K562 (cell line): ENCODE measurements around the gene OR2J3. TPM values are rescaled to one million over a fixed set of nuclear protein-coding genes. Genes with fewer than 3 reads are reported as not detected.
A peak's percentile ranks its signal among the peaks of the same experiment; 100 is the strongest.

Experiments
- ATAC-seq: fragments of 200-7000 bp; cut with Tn5 transposase; 3 replicates; pipeline ENCODE4 v1.9.1; 2020; ENCODE audit warnings: moderate library complexity
- BruUV-seq: library from RNA; stranded (reverse); fragments of 400-500 nt; replicated peaks from 2 replicates; lab custom pipeline; 2021; lab: Mats Ljungman, UMichigan
- CTCF ChIA-PET: fragments of 300-600 bp; formaldehyde crosslinking; extraction: SDS; loops from one replicate; lab custom pipeline; 2021; ENCODE audit warnings: low intra/inter-chr PET ratio; lab: Yijun Ruan, JAX
- POLR2A ChIA-PET: fragments of 300-600, 350-650 bp; sonication (Branson Sonifier 250); formaldehyde crosslinking; extraction: SDS; loops from one replicate; lab custom pipeline; 2021; ENCODE audit warnings: antibody characterized with exemption, inconsistent platforms; lab: Yijun Ruan, JAX
- DNase-seq, 4 experiments: peaks; one replicate each; pipeline versions ENCODE4 v3.0.0 to v3.0.0-alpha.2; 2011 to 2018; ENCODE audit warnings: low spot score in 3 of 4, mixed read lengths in 3 of 4; ENCODE audit errors: extremely low read depth in 1 of 4
- FAIRE-seq: peaks from 2 replicates; lab custom pipeline; 2011; peaks lifted over from hg19 to GRCh38; lab: Jason Lieb, UNC
- H2AFZ ChIP-seq: 2 replicates; pipeline ENCODE4 v1.6.0; 2011; ENCODE audit warnings: low read depth, low read length, control low read depth, inconsistent platforms
- H3K27ac ChIP-seq: fragments of 200-600 bp; 3 replicates; pipeline ENCODE4 v1.8.0; 2011; ENCODE audit warnings: low read depth, mild to moderate bottlenecking, control low read depth, inconsistent platforms, low read length, moderate library complexity, mixed read lengths; ENCODE audit errors: extremely low read depth
- H3K27me3 ChIP-seq, 2 experiments: fragments of 300-600 bp in 1 of 2; 2 replicates in 1 of 2; 3 replicates in 1 of 2; pipeline versions ENCODE4 v1.6.0 to v1.8.0; 2011; ENCODE audit warnings: inconsistent platforms in 2 of 2, low read length in 2 of 2, mild to moderate bottlenecking in 1 of 2, mixed read lengths in 1 of 2, moderate library complexity in 1 of 2; ENCODE audit not compliant: control insufficient read depth in 2 of 2, insufficient read depth in 2 of 2
- H3K36me3 ChIP-seq: fragments of 300-600 bp; 3 replicates; pipeline ENCODE4 v1.8.0; 2011; ENCODE audit warnings: mild to moderate bottlenecking, low read length, inconsistent platforms; ENCODE audit not compliant: control insufficient read depth, insufficient read depth
- H3K4me1 ChIP-seq, 2 experiments: fragments of 200-600 bp in 1 of 2; replicated peaks in 1 of 2; 2 replicates in 1 of 2; 3 replicates in 1 of 2; pipeline versions ENCODE4 v1.5.1 to v1.8.0; 2011; ENCODE audit warnings: inconsistent platforms in 2 of 2, low read length in 2 of 2, mild to moderate bottlenecking in 1 of 2, mixed read lengths in 1 of 2, moderate library complexity in 1 of 2; ENCODE audit not compliant: control insufficient read depth in 2 of 2, insufficient read depth in 2 of 2
- H3K4me2 ChIP-seq: 2 replicates; pipeline ENCODE4 v1.6.1; 2011; ENCODE audit warnings: low read length, control low read depth, inconsistent platforms, mixed read lengths; ENCODE audit not compliant: insufficient read depth
- H3K4me3 ChIP-seq: fragments of 200-600 bp; sonication (generic), shearing (Covaris generic); 2 replicates; pipeline ENCODE4 v1.5.1; 2016; ENCODE audit warnings: control low read depth, inconsistent platforms
- H3K79me2 ChIP-seq: fragments of 200-600 bp; 3 replicates; pipeline ENCODE4 v1.8.0; 2011; ENCODE audit warnings: low read length, inconsistent platforms; ENCODE audit not compliant: control insufficient read depth, insufficient read depth
- H3K9ac ChIP-seq, 2 experiments: 2 replicates each; pipeline versions ENCODE4 v1.6.0 to v1.6.1; 2011; ENCODE audit warnings: low read depth in 2 of 2, low read length in 2 of 2, control low read depth in 1 of 2, inconsistent platforms in 1 of 2, mild to moderate bottlenecking in 1 of 2, mixed read lengths in 1 of 2; ENCODE audit not compliant: insufficient read depth in 1 of 2
- H3K9me1 ChIP-seq: one replicate; pipeline ENCODE4 v1.6.0; 2011; ENCODE audit warnings: inconsistent platforms, mild to moderate bottlenecking, low read length, moderate library complexity; ENCODE audit not compliant: control insufficient read depth, insufficient read depth
- H3K9me3 ChIP-seq: replicated peaks from 2 replicates; pipeline ENCODE4 v1.5.1; 2011; ENCODE audit warnings: low read depth, low read length, inconsistent platforms; ENCODE audit not compliant: control insufficient read depth, insufficient read depth
- H4K20me1 ChIP-seq: replicated peaks from 2 replicates; pipeline ENCODE4 v1.6.1; 2011; ENCODE audit warnings: low read length, inconsistent platforms, mixed read lengths; ENCODE audit not compliant: control insufficient read depth, insufficient read depth
- ATF2 ChIP-seq: sonication (generic); formaldehyde crosslinking; IDR thresholded peaks from 2 replicates; pipeline ENCODE4 v1.8.1; 2022; ENCODE audit warnings: missing genetic modification reagents
- CBFB ChIP-seq: sonication (generic); formaldehyde crosslinking; IDR thresholded peaks from 2 replicates; pipeline ENCODE4 v1.4.0; 2020; ENCODE audit warnings: mild to moderate bottlenecking, missing genetic modification reagents
- CCNT2 ChIP-seq: IDR thresholded peaks from 2 replicates; pipeline ENCODE4 v1.6.1; 2011; ENCODE audit warnings: borderline replicate concordance, low read depth, mild to moderate bottlenecking, moderate library complexity, mixed read lengths, low read length; ENCODE audit not compliant: insufficient read length; ENCODE audit errors: extremely low read depth
- DLX4 ChIP-seq: fragments of 250-450 bp; sonication (Bioruptor Pico); IDR thresholded peaks from 2 replicates; pipeline ENCODE4 v1.6.1; 2021; ENCODE audit warnings: mild to moderate bottlenecking
- EZH2 ChIP-seq: IDR thresholded peaks from 2 replicates; pipeline ENCODE4 v1.6.1; 2012; ENCODE audit warnings: low read depth, mild to moderate bottlenecking, inconsistent platforms, low read length, borderline replicate concordance
- ILK ChIP-seq: fragments of 450-650 bp; IDR thresholded peaks from 2 replicates; pipeline ENCODE4 v1.6.1; 2016; ENCODE audit warnings: missing genetic modification characterization, low read depth, mild to moderate bottlenecking, missing compliant biosample characterization, moderate library complexity, borderline replicate concordance
- SAP30 ChIP-seq: fragments of 200-600 bp; sonication (generic); IDR thresholded peaks from 2 replicates; pipeline ENCODE4 v1.6.1; 2012; ENCODE audit warnings: borderline replicate concordance, low read depth, mild to moderate bottlenecking, moderate library complexity, low read length, control low read depth, inconsistent platforms; ENCODE audit not compliant: insufficient read depth, poor library complexity, severe bottlenecking
- ZBED1 ChIP-seq: IDR thresholded peaks from 2 replicates; pipeline ENCODE4 v1.6.1; 2014
- ZNF121 ChIP-seq: sonication (generic); formaldehyde crosslinking; conservative IDR thresholded peaks from 2 replicates; pipeline ENCODE4 v1.8.0; 2022; ENCODE audit warnings: missing genetic modification reagents
- WGBS: fragments of 100-300 bp; shearing (Covaris generic); methylation state at CpG from one replicate; pipeline ENCODE4 v1.1.6; 2016; ENCODE audit warnings: low coverage, mixed read lengths; ENCODE audit not compliant: insufficient coverage; ENCODE audit errors: missing lambda C conversion rate; 5-methylcytosine and 5-hydroxymethylcytosine counted together
- in situ Hi-C: fragments of 300-500 bp; cut with MboI; formaldehyde crosslinking; loops from 4 replicates; pipeline ENCODE4 v1.15.0; 2018; ENCODE audit warnings: inconsistent platforms, mixed read lengths
- intact Hi-C: fragments of 100-400 bp; cut with micrococcal nuclease; formaldehyde crosslinking; loops from 2 replicates; pipeline ENCODE4 v1.14.2; 2022
- polyA plus RNA-seq, 8 experiments: library from polyadenylated mRNA; depleted of rRNA in 4 of 8; stranded (reverse) in 5 of 8; unstranded in 3 of 8; fragments of >200 nt; fragmentation: Nextera tagmentation in 2 of 8; fragmentation: Illumina TruSeq in 1 of 8; extraction: Ambion mirVana in 2 of 8; extraction: Trizol in 1 of 8; gene quantifications; 2 replicates each; pipeline versions ENCODE4 v1.2.1 to v1.2.3, GENCODE V29; 2011 to 2014; ENCODE audit warnings: inconsistent platforms in 1 of 8, missing spikeins in 1 of 8
- total RNA-seq, 7 experiments: library from RNA; depleted of rRNA in 6 of 7; stranded (reverse); fragments of >200 nt in 6 of 7; fragmentation: Illumina TruSeq in 2 of 7; extraction: Trizol in 2 of 7; gene quantifications; 2 replicates each; pipeline versions ENCODE4 v1.2.1 to v1.2.3, GENCODE V29; 2011 to 2021; ENCODE audit warnings: low replicate concordance in 1 of 7
- TF ChIP-seq, protein P1 (sequence below): fragments of 200-800 bp; sonication (Bioruptor generic); IDR thresholded peaks from 2 replicates; pipeline ENCODE4 v1.6.1; 2017; ENCODE audit warnings: missing genetic modification characterization, missing compliant biosample characterization

OR2J3 gene
- total and polyA plus RNA-seq, 9 of the 15 experiments (the other 6 are each of a cell fraction or from before 2014, with no cell fraction given): 0.14 to 0.17 TPM; not detected in 7

DNA sequence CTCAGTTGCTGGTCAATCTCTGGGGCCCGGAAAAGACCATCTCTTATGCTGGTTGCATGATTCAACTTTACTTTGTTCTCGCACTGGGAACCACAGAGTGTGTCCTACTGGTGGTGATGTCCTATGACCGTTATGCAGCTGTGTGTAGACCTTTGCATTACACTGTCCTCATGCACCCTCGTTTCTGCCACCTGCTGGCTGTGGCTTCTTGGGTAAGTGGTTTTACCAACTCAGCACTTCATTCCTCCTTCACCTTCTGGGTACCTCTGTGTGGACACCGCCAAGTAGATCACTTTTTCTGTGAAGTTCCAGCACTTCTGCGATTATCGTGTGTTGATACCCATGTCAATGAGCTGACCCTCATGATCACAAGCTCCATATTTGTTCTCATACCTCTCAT, 4.3 kb downstream of the OR2J3 start:
- Histone ChIP-seq H3K4me1 (no peaks in the 10 kb centered on the region), H3K36me3 (no peaks in the 10 kb centered on the region), H3K9me1 (no peaks in the 10 kb centered on the region), H3K27me3 (no peaks in the 10 kb centered on the region), H3K4me3 (no peak overlapping the region), H3K9me3 (no peaks in the 10 kb centered on the region), H3K27ac (no peak overlapping the region), H3K9ac (no peak overlapping the region), H2AFZ (no peak overlapping the region), H3K4me2 (no peak overlapping the region), H4K20me1 (no peaks in the 10 kb centered on the region), H3K79me2 (no peaks in the 10 kb centered on the region)
- in situ Hi-C loops (no loop called here), intact Hi-C loops (no loop called here)
- DNase-seq: peak in 1 of 4 experiments; percentile 32
- no TSS peak for BruUV-seq
- 2% methylated on average over 7 of the region's 7 CpGs for WGBS
- no peak for FAIRE-seq
- CTCF ChIA-PET: no interaction called here
- peak; percentile 82 for ATAC-seq
- POLR2A ChIA-PET: interaction anchor here (0.8 to 1.3 kb wide), 2 partner anchors 10 to 17 kb away, joined by 3 to 4 read pairs; no protein-coding TSS in a partner anchor
- TF ChIP-seq ATF2 (CRISPR knock-in tag) (no peak), ILK (no peak), DLX4 (no peak), SAP30 (no peak), CCNT2 (no peak), EZH2 (no peak), CBFB (CRISPR knock-in tag) (no peak), ZBED1 (no peak), ZNF121 (no peak)
- TF ChIP-seq, protein P1, sequence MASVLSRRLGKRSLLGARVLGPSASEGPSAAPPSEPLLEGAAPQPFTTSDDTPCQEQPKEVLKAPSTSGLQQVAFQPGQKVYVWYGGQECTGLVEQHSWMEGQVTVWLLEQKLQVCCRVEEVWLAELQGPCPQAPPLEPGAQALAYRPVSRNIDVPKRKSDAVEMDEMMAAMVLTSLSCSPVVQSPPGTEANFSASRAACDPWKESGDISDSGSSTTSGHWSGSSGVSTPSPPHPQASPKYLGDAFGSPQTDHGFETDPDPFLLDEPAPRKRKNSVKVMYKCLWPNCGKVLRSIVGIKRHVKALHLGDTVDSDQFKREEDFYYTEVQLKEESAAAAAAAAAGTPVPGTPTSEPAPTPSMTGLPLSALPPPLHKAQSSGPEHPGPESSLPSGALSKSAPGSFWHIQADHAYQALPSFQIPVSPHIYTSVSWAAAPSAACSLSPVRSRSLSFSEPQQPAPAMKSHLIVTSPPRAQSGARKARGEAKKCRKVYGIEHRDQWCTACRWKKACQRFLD (CRISPR knock-in tag): no peak
